ENCODE results near the gene LBR. TPM values are rescaled to one million over a fixed set of nuclear protein-coding genes. Genes with fewer than 3 reads are reported as not detected.

The LBR gene
- total and polyA plus RNA-seq, 12 donors: 5.4 to 27.5 (median 14.1) TPM

DNA sequence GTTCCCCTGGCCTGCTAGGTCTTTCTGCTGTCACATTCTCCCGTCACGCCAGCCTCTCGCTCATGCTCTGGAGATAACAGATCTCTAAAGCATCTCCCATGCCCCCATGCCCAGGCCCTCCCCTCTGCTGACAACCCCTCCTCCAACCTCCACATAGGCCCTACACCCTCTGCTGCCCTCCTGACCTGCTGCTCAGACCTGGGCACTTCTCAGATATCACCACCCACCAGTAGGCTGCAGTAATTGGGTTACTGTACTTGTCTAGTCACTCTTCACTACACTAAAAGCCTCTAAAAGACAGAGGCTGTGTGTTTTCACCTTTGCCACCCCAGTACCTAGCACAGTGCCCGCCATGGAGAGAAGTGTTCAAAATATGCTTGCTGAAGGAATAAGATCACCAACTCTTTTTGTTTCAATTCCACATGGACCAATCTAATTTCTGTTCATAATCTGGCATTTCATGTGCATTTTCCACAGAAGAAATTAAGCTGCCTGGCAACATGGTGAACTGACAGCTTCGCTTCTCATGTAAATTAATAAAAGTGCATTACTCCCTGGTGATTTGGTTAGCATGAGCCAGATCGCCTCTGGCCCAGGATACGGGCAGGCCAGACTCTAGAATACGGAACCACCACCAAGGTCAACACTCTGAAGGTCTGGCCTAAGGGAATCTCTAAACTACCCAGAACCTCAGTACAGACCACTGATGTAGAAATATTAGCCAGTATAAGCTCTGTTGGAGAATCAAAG, 20.7 kb downstream of the LBR start:
- H3K4me1 ChIP-seq (replicated peaks in 1 of 2): no peaks in the 10 kb centered on the region
- no peak for TF ChIP-seq POLR2A (IDR thresholded peaks at IDR 0.05)
- TF ChIP-seq, protein P1, sequence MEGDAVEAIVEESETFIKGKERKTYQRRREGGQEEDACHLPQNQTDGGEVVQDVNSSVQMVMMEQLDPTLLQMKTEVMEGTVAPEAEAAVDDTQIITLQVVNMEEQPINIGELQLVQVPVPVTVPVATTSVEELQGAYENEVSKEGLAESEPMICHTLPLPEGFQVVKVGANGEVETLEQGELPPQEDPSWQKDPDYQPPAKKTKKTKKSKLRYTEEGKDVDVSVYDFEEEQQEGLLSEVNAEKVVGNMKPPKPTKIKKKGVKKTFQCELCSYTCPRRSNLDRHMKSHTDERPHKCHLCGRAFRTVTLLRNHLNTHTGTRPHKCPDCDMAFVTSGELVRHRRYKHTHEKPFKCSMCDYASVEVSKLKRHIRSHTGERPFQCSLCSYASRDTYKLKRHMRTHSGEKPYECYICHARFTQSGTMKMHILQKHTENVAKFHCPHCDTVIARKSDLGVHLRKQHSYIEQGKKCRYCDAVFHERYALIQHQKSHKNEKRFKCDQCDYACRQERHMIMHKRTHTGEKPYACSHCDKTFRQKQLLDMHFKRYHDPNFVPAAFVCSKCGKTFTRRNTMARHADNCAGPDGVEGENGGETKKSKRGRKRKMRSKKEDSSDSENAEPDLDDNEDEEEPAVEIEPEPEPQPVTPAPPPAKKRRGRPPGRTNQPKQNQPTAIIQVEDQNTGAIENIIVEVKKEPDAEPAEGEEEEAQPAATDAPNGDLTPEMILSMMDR (IDR thresholded peaks at IDR 0.05): no peak
- 89 to 97% (median 93%) methylated on average over 8 of the region's 8 CpGs for WGBS, 4 donors
- DNase-seq: peak in 1 of 7 donors; percentile 69
- no peak overlapping the region for H3K27ac ChIP-seq
- no peaks in the 10 kb centered on the region for H3K27me3 ChIP-seq
- peaks cover 0 to 34% of the 10 kb centered on the region in 2 donors for H3K36me3 ChIP-seq (replicated peaks in 1 of 2)
- no peak overlapping the region for H3K4me3 ChIP-seq
- no peaks in the 10 kb centered on the region for H3K9me3 ChIP-seq (replicated peaks in 1 of 3)
- intact Hi-C loops (cut with DNase I): no loop called here

DNA sequence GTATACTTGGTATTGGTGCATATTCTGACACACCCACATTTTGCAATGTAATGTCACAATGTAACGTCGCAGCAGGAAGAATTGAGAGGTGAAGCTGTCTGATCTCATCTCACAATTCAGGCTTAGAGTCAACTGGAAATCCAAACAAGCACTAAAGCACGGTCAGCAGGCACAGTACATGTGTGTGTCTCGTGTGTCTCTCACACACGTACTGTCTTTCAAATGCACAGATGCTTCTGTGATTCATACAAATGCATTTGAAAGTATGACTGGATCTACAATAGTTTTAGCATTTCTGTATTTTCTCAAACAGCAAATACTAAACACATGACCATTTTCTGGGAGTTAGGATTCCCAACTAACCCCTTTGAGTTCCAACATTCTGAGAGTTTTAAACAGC, 26.9 kb downstream of the LBR start:
- WGBS, 4 donors: 91 to 99% (median 95%) methylated on average over 5 of the region's 5 CpGs
- Histone ChIP-seq H3K4me3 (no peak overlapping the region), H3K9me3 (replicated peaks in 1 of 3) (no peaks in the 10 kb centered on the region), H3K27me3 (no peaks in the 10 kb centered on the region), H3K4me1 (replicated peaks in 1 of 2) (no peaks in the 10 kb centered on the region), H3K27ac (no peak overlapping the region), H3K36me3 (replicated peaks in 1 of 2) (peaks cover 0 to 17% of the 10 kb centered on the region in 2 donors)
- intact Hi-C loops (cut with DNase I): no loop called here
- no peak for DNase-seq
- TF ChIP-seq POLR2A (IDR thresholded peaks at IDR 0.05): no peak
- TF ChIP-seq, protein P1 (IDR thresholded peaks at IDR 0.05): no peak

DNA sequence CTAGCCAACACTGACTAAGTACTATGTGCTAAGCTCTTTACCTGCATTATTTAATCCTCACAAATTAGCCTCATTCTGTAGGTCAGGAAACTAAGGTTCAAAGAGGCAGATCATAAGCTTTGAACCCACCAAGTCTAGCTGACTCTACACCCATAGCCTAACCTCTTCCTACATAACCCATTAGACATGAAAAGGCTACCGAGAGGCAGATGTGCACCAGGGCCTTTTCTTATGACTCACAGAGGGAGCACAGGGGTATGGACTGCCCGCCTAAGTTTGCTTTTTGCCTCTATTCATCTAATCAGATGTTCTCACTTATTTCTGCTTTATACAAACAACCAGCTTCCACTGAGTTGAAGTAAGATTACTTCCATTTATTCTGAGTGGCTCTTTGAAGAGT, 31.5 kb downstream of the LBR start:
- Histone ChIP-seq H3K27me3 (no peaks in the 10 kb centered on the region), H3K27ac (no peak overlapping the region), H3K4me1 (replicated peaks in 1 of 2) (no peaks in the 10 kb centered on the region), H3K36me3 (replicated peaks in 1 of 2) (peaks cover 0 to 4% of the 10 kb centered on the region in 2 donors), H3K4me3 (no peak overlapping the region), H3K9me3 (replicated peaks in 1 of 3) (no peaks in the 10 kb centered on the region)
- no peak for DNase-seq
- WGBS, 4 donors: 92 to 96% (median 94%) methylated on average over 2 of the region's 2 CpGs
- TF ChIP-seq, protein P1 (IDR thresholded peaks at IDR 0.05): no peak
- no peak for TF ChIP-seq POLR2A (IDR thresholded peaks at IDR 0.05)
- intact Hi-C loops (cut with DNase I): no loop called here

DNA sequence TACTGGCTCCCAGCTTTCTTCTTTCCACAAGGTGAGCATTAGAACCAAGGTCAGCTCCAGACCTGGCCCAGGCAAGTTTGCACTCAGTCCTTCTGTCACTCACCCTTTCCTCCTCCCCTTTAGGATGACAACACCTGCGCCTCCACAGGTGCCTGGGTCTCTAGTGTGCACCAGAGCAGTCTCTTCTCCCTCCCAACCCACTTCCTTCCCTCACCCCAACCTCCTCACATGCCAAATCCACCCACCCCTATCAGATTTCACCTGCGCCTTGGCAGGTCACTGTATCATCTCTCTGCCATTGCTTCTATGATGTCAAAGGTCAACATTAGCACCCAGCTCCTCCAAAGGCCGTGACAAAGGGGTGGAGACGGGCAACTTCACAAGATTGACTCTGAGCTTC, 38.0 kb downstream of the LBR start:
- H3K4me3 ChIP-seq: no peak overlapping the region
- H3K27me3 ChIP-seq: no peaks in the 10 kb centered on the region
- TF ChIP-seq, protein P1 (IDR thresholded peaks at IDR 0.05): no peak
- no peak for TF ChIP-seq POLR2A (IDR thresholded peaks at IDR 0.05)
- no peaks in the 10 kb centered on the region for H3K9me3 ChIP-seq (replicated peaks in 1 of 3)
- 92 to 98% (median 95%) methylated on average over 4 of the region's 4 CpGs for WGBS, 4 donors
- DNase-seq: no peak
- H3K36me3 ChIP-seq (replicated peaks in 1 of 2): no peaks in the 10 kb centered on the region
- no peaks in the 10 kb centered on the region for H3K4me1 ChIP-seq (replicated peaks in 1 of 2)
- H3K27ac ChIP-seq: no peak overlapping the region
- intact Hi-C loops (cut with DNase I): no loop called here

All from adrenal gland (tissue), 12 donors.